Transverse colon (tissue), 4 donors: ENCODE results near the gene AZU1. TPM values are rescaled to one million over a fixed set of nuclear protein-coding genes. Genes with fewer than 3 reads are reported as not detected.

Experiments used
- DNase-seq: peaks from one replicate; pipeline ENCODE4 v3.0.0-alpha.2; 2019
- H3K27ac ChIP-seq, 4 donors: fragments of 200-600 bp; sonication (generic); 2 replicates each; pipeline ENCODE4 v1.5.1; 2016 to 2018; ENCODE audit warnings: inconsistent platforms in 4 of 4
- H3K27me3 ChIP-seq: fragments of 200-600 bp; sonication (generic); 2 replicates; pipeline ENCODE4 v1.5.1; 2017; ENCODE audit warnings: inconsistent platforms
- H3K36me3 ChIP-seq, 4 donors: fragments of 200-600 bp; sonication (generic); 2 replicates each; pipeline ENCODE4 v1.5.1; 2017 to 2019; ENCODE audit warnings: inconsistent platforms in 4 of 4
- H3K4me1 ChIP-seq, 4 donors: fragments of 200-600 bp; sonication (generic); 2 replicates each; pipeline ENCODE4 v1.5.1; 2017 to 2020; ENCODE audit warnings: inconsistent platforms in 4 of 4
- H3K4me3 ChIP-seq, 4 donors: fragments of 200-600 bp; sonication (generic); 1 replicate in 1 of 4; 2 replicates in 3 of 4; pipeline versions ENCODE4 v1.5.1 to v1.6.1; 2017 to 2019; ENCODE audit warnings: inconsistent platforms in 4 of 4
- H3K9me3 ChIP-seq, 2 donors: fragments of 200-600 bp; sonication (generic); 2 replicates each; pipeline ENCODE4 v1.5.1; 2017 to 2019; ENCODE audit warnings: inconsistent platforms in 2 of 2
- EP300 ChIP-seq: sonication (generic); formaldehyde crosslinking; IDR thresholded peaks from one replicate; pipeline ENCODE4 v1.6.1; 2017; ENCODE audit warnings: antibody characterized with exemption, low read depth
- POLR2A ChIP-seq: fragments of 450-650 bp; IDR thresholded peaks from one replicate; pipeline ENCODE4 v1.6.1; 2016; ENCODE audit warnings: antibody characterized with exemption, mild to moderate bottlenecking, moderate library complexity
- POLR2AphosphoS5 ChIP-seq, 3 donors: sonication (generic); formaldehyde crosslinking; IDR thresholded peaks; one replicate each; pipeline ENCODE4 v1.6.1; 2016; ENCODE audit warnings: antibody characterized with exemption in 3 of 3
- WGBS, 2 donors: methylation state at CpG; one replicate each; pipeline ENCODE4 v1.1.5; 2018; ENCODE audit warnings: low coverage in 1 of 2; 5-methylcytosine and 5-hydroxymethylcytosine counted together
- in situ Hi-C, 4 donors: fragments of 200-750 bp; cut with MboI; loops; one replicate each; pipeline versions ENCODE4 v1.15.0 to v1.15.1; 2017; ENCODE audit warnings: low sequenced_read_pairs in 3 of 4, low pct_ligation_motif_present in 1 of 4, low pct_unique_long_range_greater_than_20kb in 1 of 4
- intact Hi-C: fragments of 100-400 bp; cut with DNase I; formaldehyde crosslinking; loops from one replicate; pipeline ENCODE4 v1.15.1; 2023; ENCODE audit warnings: low total_unique reads
- total RNA-seq, 4 donors: library from RNA; depleted of rRNA; stranded (reverse); fragments of >200 nt; gene quantifications; one replicate each; pipeline ENCODE4 v1.1.0, GENCODE V29; 2016
- TF ChIP-seq, protein P1 (sequence below), 5 experiments: fragments of 200-600 bp in 3 of 5; fragments of 450-650 bp in 2 of 5; sonication (generic) in 3 of 5; IDR thresholded peaks; 1 replicate in 2 of 5; 2 replicates in 3 of 5; pipeline ENCODE4 v1.5.1; 2016 to 2017; ENCODE audit warnings: antibody characterized with exemption in 5 of 5, inconsistent platforms in 3 of 5, mild to moderate bottlenecking in 2 of 5, moderate library complexity in 1 of 5

Gene AZU1
- total RNA-seq, 4 donors from 2014 or later, result not detected

DNA sequence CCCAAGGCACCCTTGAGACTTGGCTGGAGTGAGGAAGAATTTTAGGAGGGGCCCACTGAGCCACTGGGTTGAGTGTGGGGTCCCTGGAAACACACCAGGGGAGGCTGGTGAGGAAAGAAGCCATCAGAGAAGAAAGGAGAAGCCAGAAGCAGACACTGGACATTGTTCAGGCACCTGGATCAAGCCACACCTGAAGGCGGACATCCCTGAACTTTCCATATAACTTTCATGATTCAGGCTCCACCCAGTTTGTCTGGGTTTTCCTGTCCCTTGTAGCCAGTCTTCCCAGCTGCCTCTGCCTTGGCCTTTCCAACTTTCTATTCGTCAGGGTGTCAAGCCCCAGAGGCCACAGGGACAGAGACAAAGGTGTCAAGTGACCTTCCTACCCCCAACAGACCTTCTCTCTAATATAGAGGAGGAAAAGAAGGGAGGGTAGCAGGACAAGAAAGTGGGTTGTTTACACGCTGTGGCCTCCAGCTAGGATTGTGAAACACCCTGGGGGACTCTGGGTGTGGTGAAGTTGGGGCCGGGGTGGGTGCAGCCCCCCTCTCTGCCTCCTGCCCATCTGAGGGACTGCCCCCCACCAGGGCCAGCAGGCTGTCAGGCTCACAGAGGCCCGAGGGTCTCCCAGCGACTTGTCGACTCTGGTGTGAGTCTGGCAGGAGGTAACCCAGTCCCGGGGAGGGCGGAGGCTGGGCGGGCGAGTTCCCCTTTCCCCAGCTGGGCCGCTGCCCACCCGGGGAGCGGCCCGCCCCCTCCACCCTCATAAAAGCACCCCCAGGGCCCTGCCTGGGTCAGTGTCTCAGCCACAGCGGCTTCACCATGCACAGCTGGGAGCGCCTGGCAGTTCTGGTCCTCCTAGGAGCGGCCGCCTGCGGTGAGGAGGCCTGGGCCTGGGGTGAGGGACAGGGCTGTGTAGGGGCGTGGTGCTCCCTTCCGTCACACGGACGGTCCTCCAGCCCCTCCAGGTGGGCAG is 31.5 kb downstream of the AZU1 start, which contains the start of gene CFD:
Gene CFD (plus strand): TSS at position 797 of the 976 bp plus-strand sequence. CDS start 26 bp downstream, at position 823.
- 14% methylated on average over 24 of the region's 24 CpGs; no CpG with 5 or more reads in 1 of the 2 donors for WGBS, 2 donors
- TF ChIP-seq POLR2AphosphoS5 (IDR thresholded peaks at IDR 0.05) (peak; percentile 48 to 78 (median 76)), POLR2A (peak; percentile 70)
- TF ChIP-seq, protein P1, sequence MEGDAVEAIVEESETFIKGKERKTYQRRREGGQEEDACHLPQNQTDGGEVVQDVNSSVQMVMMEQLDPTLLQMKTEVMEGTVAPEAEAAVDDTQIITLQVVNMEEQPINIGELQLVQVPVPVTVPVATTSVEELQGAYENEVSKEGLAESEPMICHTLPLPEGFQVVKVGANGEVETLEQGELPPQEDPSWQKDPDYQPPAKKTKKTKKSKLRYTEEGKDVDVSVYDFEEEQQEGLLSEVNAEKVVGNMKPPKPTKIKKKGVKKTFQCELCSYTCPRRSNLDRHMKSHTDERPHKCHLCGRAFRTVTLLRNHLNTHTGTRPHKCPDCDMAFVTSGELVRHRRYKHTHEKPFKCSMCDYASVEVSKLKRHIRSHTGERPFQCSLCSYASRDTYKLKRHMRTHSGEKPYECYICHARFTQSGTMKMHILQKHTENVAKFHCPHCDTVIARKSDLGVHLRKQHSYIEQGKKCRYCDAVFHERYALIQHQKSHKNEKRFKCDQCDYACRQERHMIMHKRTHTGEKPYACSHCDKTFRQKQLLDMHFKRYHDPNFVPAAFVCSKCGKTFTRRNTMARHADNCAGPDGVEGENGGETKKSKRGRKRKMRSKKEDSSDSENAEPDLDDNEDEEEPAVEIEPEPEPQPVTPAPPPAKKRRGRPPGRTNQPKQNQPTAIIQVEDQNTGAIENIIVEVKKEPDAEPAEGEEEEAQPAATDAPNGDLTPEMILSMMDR (IDR thresholded peaks at IDR 0.05), result no peak
- no peaks in the 10 kb centered on the region for H3K9me3 ChIP-seq
- peak within 1 kb of the TSS; percentile 62 to 75 (median 70) for H3K27ac ChIP-seq
- peak; percentile 62 for DNase-seq
- intact Hi-C loops, result loop anchor here (5.0 kb wide), 1 partner anchor 123 kb away; the partner anchor contains the start of gene WDR18
- peaks cover 39% of the 10 kb centered on the region for H3K27me3 ChIP-seq
- H3K4me1 ChIP-seq, result peaks cover 6 to 45% (median 40%) of the 10 kb centered on the region in 4 donors
- in situ Hi-C loops, result loop anchor here in 3 of 4 donors (5.0 to 25.0 kb wide), 6 partner anchors 63 to 128 kb away; partner anchors contain the start of genes WDR18 (in 2 of the 3) and ARID3A (in 1 of the 3)
- H3K36me3 ChIP-seq, result no peaks in the 10 kb centered on the region
- H3K4me3 ChIP-seq, result peak within 1 kb of the TSS in 3 of 4 donors; percentile 9 to 45 (median 39)

DNA sequence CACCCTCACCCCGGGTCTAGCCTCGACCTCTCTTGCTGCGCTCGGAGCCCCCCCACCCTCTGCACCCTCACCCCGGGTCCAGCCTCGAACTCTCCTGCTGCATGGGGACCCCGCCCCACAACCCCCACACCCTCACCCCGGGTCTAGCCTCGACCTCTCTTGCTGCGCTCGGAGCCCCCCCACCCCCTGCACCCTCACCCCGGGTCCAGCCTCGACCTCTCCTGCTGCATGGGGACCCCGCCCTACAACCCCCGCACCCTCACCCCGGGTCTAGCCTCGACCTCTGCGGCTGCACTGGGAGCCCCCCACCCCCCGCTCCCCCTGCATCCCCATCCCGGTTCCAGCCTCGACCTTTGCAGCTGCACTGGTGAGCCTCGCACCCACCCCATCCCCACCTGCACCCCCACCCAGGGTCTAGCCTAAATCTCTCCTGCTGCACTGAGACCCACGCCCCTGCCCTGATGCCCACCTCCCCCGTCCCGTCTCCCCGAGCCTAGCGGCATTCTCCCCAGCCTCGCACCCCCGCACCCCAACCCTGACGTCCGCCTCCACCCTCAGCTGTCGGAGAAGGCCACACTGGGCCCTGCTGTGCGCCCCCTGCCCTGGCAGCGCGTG is 33.6 kb downstream of the AZU1 start:
- in situ Hi-C loops, result loop anchor here in 1 of 4 donors (25.0 kb wide), 1 partner anchor 126 kb away; the partner anchor contains the start of gene WDR18

DNA sequence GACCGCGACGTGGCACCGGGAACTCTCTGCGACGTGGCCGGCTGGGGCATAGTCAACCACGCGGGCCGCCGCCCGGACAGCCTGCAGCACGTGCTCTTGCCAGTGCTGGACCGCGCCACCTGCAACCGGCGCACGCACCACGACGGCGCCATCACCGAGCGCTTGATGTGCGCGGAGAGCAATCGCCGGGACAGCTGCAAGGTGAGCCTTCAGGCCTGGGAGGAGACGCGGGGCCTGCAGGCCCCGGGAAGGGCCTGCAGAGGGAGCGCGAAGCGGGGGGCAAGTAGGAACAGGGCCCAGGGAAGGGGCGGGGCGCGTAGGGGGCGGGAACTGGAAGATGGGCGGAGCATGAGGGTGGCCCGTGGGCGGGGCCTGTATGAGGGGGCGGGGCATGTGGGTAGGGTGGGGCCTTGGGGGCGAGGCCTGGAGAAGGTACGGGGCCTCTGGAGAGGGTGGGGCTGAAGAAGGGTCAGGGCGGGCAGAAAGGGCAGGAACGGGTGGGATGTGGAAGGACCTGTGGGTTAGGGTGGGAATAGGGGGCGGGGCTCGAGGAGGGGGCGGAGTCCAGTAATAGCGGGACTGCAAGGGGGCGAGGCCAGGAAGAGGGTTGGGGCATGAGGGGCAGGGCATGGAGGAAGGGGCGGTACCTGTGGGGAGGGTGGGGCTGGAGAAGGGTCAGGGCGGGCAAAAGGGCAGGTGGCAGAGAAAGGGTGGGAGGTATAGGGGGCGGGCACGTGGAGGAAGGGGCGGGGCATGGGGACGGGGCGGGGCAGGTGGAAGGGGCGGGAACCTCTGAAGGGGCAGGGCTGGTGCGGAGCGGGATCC is 34.3 kb downstream of the AZU1 start:
- 14 to 47% methylated on average over 4 to 35 of the region's 60 CpGs for WGBS, 2 donors
- Histone ChIP-seq H3K4me1 (peaks cover 6 to 46% (median 41%) of the 10 kb centered on the region in 4 donors), H3K27me3 (peaks cover 37% of the 10 kb centered on the region), H3K4me3 (peak overlapping the region in 1 of 4 donors; percentile 22), H3K9me3 (no peaks in the 10 kb centered on the region), H3K36me3 (no peaks in the 10 kb centered on the region), H3K27ac (peak overlapping the region in 2 of 4 donors; percentile 20 to 39)
- TF ChIP-seq, protein P1 (IDR thresholded peaks at IDR 0.05), result peak in 2 of 5 experiments; percentile 14 to 19
- TF ChIP-seq EP300, result no peak
- intact Hi-C loops (loop anchor here (5.0 kb wide), 1 partner anchor 55 kb away; the partner anchor contains the start of gene KISS1R), in situ Hi-C loops (loop anchor here in 1 of 4 donors (25.0 kb wide), 1 partner anchor 125 kb away; the partner anchor contains the start of gene WDR18)
- DNase-seq, result peak; percentile 66

More for the DNA sequence above, 33.6 kb downstream of the AZU1 start:
- intact Hi-C loops, result loop anchor here (5.0 kb wide), 1 partner anchor 56 kb away; the partner anchor contains the start of gene KISS1R
- H3K4me3 ChIP-seq, result peak overlapping the region in 2 of 4 donors; percentile 39 to 45
- no peaks in the 10 kb centered on the region for H3K36me3 ChIP-seq
- no peaks in the 10 kb centered on the region for H3K9me3 ChIP-seq
- peak overlapping the region in 2 of 4 donors; percentile 20 to 62 for H3K27ac ChIP-seq
- peaks cover 37% of the 10 kb centered on the region for H3K27me3 ChIP-seq
- DNase-seq, result no peak
- peaks cover 6 to 46% (median 41%) of the 10 kb centered on the region in 4 donors for H3K4me1 ChIP-seq
- WGBS, 2 donors, result 51% methylated on average over 22 of the region's 35 CpGs; no CpG with 5 or more reads in 1 of the 2 donors
- no peak for TF ChIP-seq POLR2AphosphoS5 (IDR thresholded peaks at IDR 0.05)
- TF ChIP-seq POLR2A, result no peak
